Endothelial cell of umbilical vein (primary cell): ENCODE results near the gene ARHGAP10.

Experiments used
- CTCF ChIP-seq, 2 donors: IDR thresholded peaks; 1 replicate in 1 of 2; 2 replicates in 1 of 2; pipeline ENCODE4 v1.5.1; 2011; ENCODE audit warnings: low read length in 2 of 2, mild to moderate bottlenecking in 2 of 2, moderate library complexity in 2 of 2, control low read depth in 1 of 2, inconsistent platforms in 1 of 2, low read depth in 1 of 2; ENCODE audit not compliant: insufficient read depth in 1 of 2; ENCODE audit errors: extremely low read depth in 1 of 2
- EZH2 ChIP-seq: IDR thresholded peaks from 2 replicates; pipeline ENCODE4 v1.6.1; 2012; ENCODE audit warnings: borderline replicate concordance, low read depth, mild to moderate bottlenecking, moderate library complexity, low read length, inconsistent platforms; ENCODE audit not compliant: severe bottlenecking
- JUN ChIP-seq: IDR thresholded peaks from 2 replicates; pipeline ENCODE4 v1.6.1; 2011; ENCODE audit warnings: borderline replicate concordance, low read depth; ENCODE audit not compliant: insufficient read length, insufficient read depth
- MYC ChIP-seq: IDR thresholded peaks from one replicate; pipeline ENCODE4 v1.6.1; 2011; ENCODE audit warnings: mild to moderate bottlenecking, low read depth, low read length
- POLR2A ChIP-seq: IDR thresholded peaks from 2 replicates; pipeline ENCODE4 v1.6.1; 2012; ENCODE audit warnings: low read depth, mild to moderate bottlenecking, control low read depth, low read length
- POLR2AphosphoS5 ChIP-seq: IDR thresholded peaks from 2 replicates; pipeline ENCODE4 v1.6.1; 2012; ENCODE audit warnings: low read depth, mild to moderate bottlenecking, control low read depth, low read length, moderate library complexity; ENCODE audit not compliant: insufficient read depth

- no peak for TF ChIP-seq CTCF (IDR thresholded peaks at IDR 0.05; ENCODE audit: extremely low read depth in 1 of 2, insufficient read depth in 1 of 2, low read depth in 1 of 2, low read length in 2 of 2)
- no peak for TF ChIP-seq POLR2A
- no peak for TF ChIP-seq MYC
- TF ChIP-seq JUN = no peak
- TF ChIP-seq EZH2 = no peak
- TF ChIP-seq POLR2AphosphoS5 = no peak
Measured at GRCh38 chr4:147865926-147866325, 134.0 kb downstream of the ARHGAP10 start.
